IgD-negative memory B cell (primary cell): Measurements from ENCODE around the gene ODC1. TPM values are rescaled to one million over a fixed set of nuclear protein-coding genes. Genes with fewer than 3 reads are reported as not detected.

ENCODE experiments used
- H3K27ac Mint-ChIP-seq, 3 donors: one replicate each; pipeline ENCODE4 v1.8.0; 2020 to 2022; ENCODE audit warnings: mild to moderate bottlenecking in 3 of 3, mixed read lengths in 3 of 3, moderate library complexity in 1 of 3
- H3K27me3 Mint-ChIP-seq: one replicate; pipeline ENCODE4 v1.8.0; 2021; ENCODE audit warnings: mixed read lengths
- H3K36me3 Mint-ChIP-seq: one replicate; pipeline ENCODE4 v1.8.0; 2020; ENCODE audit warnings: mild to moderate bottlenecking, mixed read lengths
- H3K4me1 Mint-ChIP-seq, 3 donors: one replicate each; pipeline ENCODE4 v1.8.0; 2020 to 2022; ENCODE audit warnings: mixed read lengths in 3 of 3, mild to moderate bottlenecking in 1 of 3
- H3K4me3 Mint-ChIP-seq, 4 donors: one replicate each; pipeline ENCODE4 v1.8.0; 2020 to 2022; ENCODE audit warnings: mild to moderate bottlenecking in 4 of 4, mixed read lengths in 4 of 4, moderate library complexity in 3 of 4
- H3K9me3 Mint-ChIP-seq, 3 donors: one replicate each; pipeline ENCODE4 v1.8.0; 2020 to 2021; ENCODE audit warnings: mixed read lengths in 3 of 3, mild to moderate bottlenecking in 1 of 3
- polyA plus RNA-seq: library from polyadenylated mRNA; unstranded; fragments of 300-500 nt; fragmentation: Illumina TruSeq; gene quantifications from one replicate; pipeline ENCODE4 v1.2.3, GENCODE V29; 2021

ODC1 gene
- polyA plus RNA-seq, 1 donor from 2014 or later, result 207 TPM

DNA sequence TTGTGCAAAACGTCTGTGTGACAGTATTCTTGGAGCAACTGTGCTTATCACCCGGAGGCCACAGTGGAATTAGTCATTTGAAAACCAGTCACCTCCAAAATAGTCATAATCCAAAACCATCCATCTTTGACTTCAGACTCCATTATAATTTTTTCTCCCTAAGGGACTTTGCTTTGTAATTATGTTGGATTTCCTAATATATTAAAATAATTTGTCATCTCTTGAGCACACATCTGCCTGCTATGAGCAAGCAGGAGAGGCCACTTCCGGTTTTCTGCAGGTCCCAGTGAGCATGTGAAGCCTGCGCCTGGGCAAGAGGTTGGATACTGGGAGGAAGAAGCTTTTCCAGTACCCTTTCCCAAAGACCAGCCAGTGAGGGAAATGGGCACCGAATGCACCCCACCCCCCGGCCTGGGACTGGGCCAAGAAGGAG is 57.7 kb downstream of the ODC1 start:
- H3K4me3 Mint-ChIP-seq, result no peak overlapping the region
- no peaks in the 10 kb centered on the region for H3K27me3 Mint-ChIP-seq
- peaks cover 4% of the 10 kb centered on the region for H3K36me3 Mint-ChIP-seq
- peak overlapping the region in 1 of 3 donors; percentile 77 for H3K27ac Mint-ChIP-seq
- no peaks in the 10 kb centered on the region for H3K9me3 Mint-ChIP-seq
- H3K4me1 Mint-ChIP-seq, result peaks cover 40 to 52% (median 47%) of the 10 kb centered on the region in 3 donors

Other genes with a start within 250 kb of the ODC1 start
- 89.2 TPM for gene HPCAL1, start 145.4 kb downstream of the ODC1 start, polyA plus RNA-seq
- gene NOL10, start 241.6 kb upstream of the ODC1 start, polyA plus RNA-seq, result 18.8 TPM